ENCODE data around the gene PGM2L1. TPM values are rescaled to one million over a fixed set of nuclear protein-coding genes. Genes with fewer than 3 reads are reported as not detected.

Gene PGM2L1
- polyA plus RNA-seq, 1 experiment = 0.97 TPM

GRCh38 chr11:74390697-74391096 lies 7.5 kb downstream of the PGM2L1 start:
- CTCF ChIA-PET = interaction anchor here (0.9 to 2.6 kb wide), 5 partner anchors 20 to 139 kb away, joined by 3 to 17 read pairs (median 10); no protein-coding TSS in a partner anchor
- POLR2A ChIA-PET = no interaction called here

GRCh38 chr11:74388678-74389327 lies 9.4 kb downstream of the PGM2L1 start:
- no peak for DNase-seq (ENCODE audit: low read depth)
- POLR2A ChIA-PET = no interaction called here
- Histone ChIP-seq H3K36me3 (ENCODE audit: control insufficient read depth, insufficient read depth, low read length) (no peaks in the 10 kb centered on the region), H3K4me3 (ENCODE audit: low read depth, low read length) (no peak overlapping the region), H3K27me3 (ENCODE audit: control insufficient read depth, insufficient read depth, low read length) (no peaks in the 10 kb centered on the region)
- CTCF ChIA-PET = interaction anchor here (0.6 to 2.6 kb wide), 17 partner anchors 8 to 133 kb away, joined by 3 to 17 read pairs (median 6); partner anchors contain the start of gene PGM2L1
- peak; percentile 81 for TF ChIP-seq CTCF (IDR thresholded peaks at IDR 0.05; ENCODE audit: insufficient read depth, low read depth, low read length)

More at GRCh38 chr11:74390697-74391096, 7.5 kb downstream of the PGM2L1 start:
- TF ChIP-seq CTCF (IDR thresholded peaks at IDR 0.05; ENCODE audit: insufficient read depth, low read depth, low read length) = no peak
- Histone ChIP-seq H3K27me3 (ENCODE audit: control insufficient read depth, insufficient read depth, low read length) (no peaks in the 10 kb centered on the region), H3K4me3 (ENCODE audit: low read depth, low read length) (no peak overlapping the region), H3K36me3 (ENCODE audit: control insufficient read depth, insufficient read depth, low read length) (no peaks in the 10 kb centered on the region)
- DNase-seq (ENCODE audit: low read depth) = no peak

- POLR2A ChIA-PET = no interaction called here
- DNase-seq (ENCODE audit: low read depth) = no peak
- TF ChIP-seq CTCF (IDR thresholded peaks at IDR 0.05; ENCODE audit: insufficient read depth, low read depth, low read length) = no peak
- Histone ChIP-seq H3K4me3 (ENCODE audit: low read depth, low read length) (no peak overlapping the region), H3K27me3 (ENCODE audit: control insufficient read depth, insufficient read depth, low read length) (no peaks in the 10 kb centered on the region), H3K36me3 (ENCODE audit: control insufficient read depth, insufficient read depth, low read length) (no peaks in the 10 kb centered on the region)
- CTCF ChIA-PET = interaction anchor here (0.6 to 1.8 kb wide), 3 partner anchors 43 to 77 kb away, joined by 3 to 4 read pairs (median 3); no protein-coding TSS in a partner anchor
Measured at GRCh38 chr11:74384641-74385040, 13.6 kb downstream of the PGM2L1 start.

GRCh38 chr11:74380746-74381439 lies 17.3 kb downstream of the PGM2L1 start:
- no peak overlapping the region for H3K4me3 ChIP-seq (ENCODE audit: low read depth, low read length)
- ChIA-PET POLR2A (no interaction called here), CTCF (interaction anchor here (1.1 to 2.5 kb wide), 2 partner anchors 8 to 126 kb away, joined by 5 to 10 read pairs; no protein-coding TSS in a partner anchor)
- H3K27me3 ChIP-seq (ENCODE audit: control insufficient read depth, insufficient read depth, low read length) = no peaks in the 10 kb centered on the region
- no peak for DNase-seq (ENCODE audit: low read depth)
- no peaks in the 10 kb centered on the region for H3K36me3 ChIP-seq (ENCODE audit: control insufficient read depth, insufficient read depth, low read length)
- TF ChIP-seq CTCF (IDR thresholded peaks at IDR 0.05; ENCODE audit: insufficient read depth, low read depth, low read length) = no peak

- ChIA-PET CTCF (no interaction called here), POLR2A (no interaction called here)
- H3K27me3 ChIP-seq (ENCODE audit: control insufficient read depth, insufficient read depth, low read length) = no peaks in the 10 kb centered on the region
- no peak overlapping the region for H3K4me3 ChIP-seq (ENCODE audit: low read depth, low read length)
- no peaks in the 10 kb centered on the region for H3K36me3 ChIP-seq (ENCODE audit: control insufficient read depth, insufficient read depth, low read length)
- TF ChIP-seq CTCF (IDR thresholded peaks at IDR 0.05; ENCODE audit: insufficient read depth, low read depth, low read length) = no peak
- no peak for DNase-seq (ENCODE audit: low read depth)
Measured at GRCh38 chr11:74377689-74378088, 20.5 kb downstream of the PGM2L1 start.
